HCT116 (cell line): Measurements from ENCODE around the gene TSPAN5. TPM values are rescaled to one million over a fixed set of nuclear protein-coding genes. Genes with fewer than 3 reads are reported as not detected.
A peak's percentile ranks its signal among the peaks of the same experiment; 100 is the strongest.

Source experiments
- ATAC-seq: fragments of 200-7000 bp; cut with Tn5 transposase; 2 replicates; pipeline ENCODE4 v1.9.1; 2020; ENCODE audit warnings: mild to moderate bottlenecking, moderate library complexity
- BruUV-seq: library from RNA; stranded (reverse); fragments of 400-500 nt; replicated peaks from 2 replicates; lab custom pipeline; 2021; lab: Mats Ljungman, UMichigan
- CTCF ChIA-PET: fragments of 300-600 bp; sonication (Branson Sonifier 250); formaldehyde crosslinking; loops from one replicate; lab custom pipeline; 2021; ENCODE audit warnings: antibody characterized with exemption; lab: Charles Lee
- POLR2A ChIA-PET: fragments of 300-600, 350-600 bp; sonication (Branson Sonifier 250); formaldehyde crosslinking; loops from one replicate; lab custom pipeline; 2021; ENCODE audit warnings: antibody characterized with exemption; lab: Charles Lee
- RAD21 ChIA-PET, 2 experiments: fragments of 300-600 bp; sonication (Branson Sonifier 250); formaldehyde crosslinking; loops; one replicate each; lab custom pipeline; 2023; ENCODE audit warnings: low total read pairs in 2 of 2; ENCODE audit not compliant: uncharacterized antibody in 2 of 2, unreplicated experiment in 2 of 2, low non-redundant PET in 1 of 2; lab: Charles Lee
- DNase-seq: peaks from one replicate; pipeline ENCODE4 v3.0.0-alpha.2; 2010; ENCODE audit warnings: low read depth, low spot score
- H2AFZ ChIP-seq: fragments of 200-600 bp; shearing (Covaris generic), sonication (generic); 2 replicates; pipeline ENCODE4 v1.6.1; 2017; ENCODE audit warnings: low read depth, mixed run types, mixed read lengths, antibody characterized with exemption, low read length; ENCODE audit not compliant: poor library complexity, severe bottlenecking
- H3K27ac ChIP-seq: 2 replicates; pipeline ENCODE4 v1.5.1; 2012; ENCODE audit warnings: low read depth, low read length
- H3K27me3 ChIP-seq: fragments of 200-600 bp; sonication (generic); 2 replicates; pipeline ENCODE4 v1.6.1; 2016; ENCODE audit warnings: mixed run types, low read length, mixed read lengths; ENCODE audit not compliant: insufficient read depth
- H3K36me3 ChIP-seq, 2 experiments: fragments of 200-500 bp in 1 of 2; fragments of 200-600 bp in 1 of 2; sonication (Bioruptor generic) in 1 of 2; sonication (generic) in 1 of 2; 2 replicates each; pipeline versions ENCODE4 v1.5.1 to v1.6.1; 2014 to 2016; ENCODE audit warnings: low read length in 2 of 2, inconsistent platforms in 1 of 2, mixed read lengths in 1 of 2, mixed run types in 1 of 2; ENCODE audit not compliant: insufficient read depth in 2 of 2, control insufficient read depth in 1 of 2
- H3K4me1 ChIP-seq, 2 experiments: fragments of 200-600 bp in 1 of 2; sonication (generic) in 1 of 2; 2 replicates each; pipeline versions ENCODE4 v1.5.1 to v1.6.1; 2012 to 2017; ENCODE audit warnings: low read length in 2 of 2, inconsistent platforms in 1 of 2, mild to moderate bottlenecking in 1 of 2, mixed read lengths in 1 of 2, mixed run types in 1 of 2, moderate library complexity in 1 of 2; ENCODE audit not compliant: insufficient read depth in 2 of 2, control insufficient read depth in 1 of 2
- H3K4me2 ChIP-seq: fragments of 200-600 bp; sonication (generic); 2 replicates; pipeline ENCODE4 v1.6.1; 2017; ENCODE audit warnings: mixed run types, low read length, mixed read lengths
- H3K4me3 ChIP-seq, 2 experiments: fragments of 200-600 bp in 1 of 2; sonication (generic) in 1 of 2; replicated peaks in 1 of 2; 2 replicates each; pipeline ENCODE4 v1.5.1; 2011 to 2016; ENCODE audit warnings: low read length in 2 of 2, control low read depth in 1 of 2, low read depth in 1 of 2, mild to moderate bottlenecking in 1 of 2, mixed read lengths in 1 of 2, mixed run types in 1 of 2
- H3K79me2 ChIP-seq: fragments of 200-600 bp; sonication (generic); 2 replicates; pipeline ENCODE4 v1.6.1; 2017; ENCODE audit warnings: mild to moderate bottlenecking, mixed run types, low read length, moderate library complexity, mixed read lengths; ENCODE audit not compliant: insufficient read depth
- H3K9ac ChIP-seq: fragments of 200-600 bp; sonication (generic); 2 replicates; pipeline ENCODE4 v1.6.1; 2016; ENCODE audit warnings: low read length, mixed read lengths
- H3K9me2 ChIP-seq: fragments of 200-600 bp; sonication (generic), shearing (Covaris generic); 2 replicates; pipeline ENCODE4 v1.6.1; 2017; ENCODE audit warnings: mixed run types, mild to moderate bottlenecking, moderate library complexity; ENCODE audit not compliant: insufficient read depth
- H3K9me3 ChIP-seq, 2 experiments: fragments of 200-500 bp in 1 of 2; fragments of 200-600 bp in 1 of 2; sonication (Bioruptor generic) in 1 of 2; sonication (generic) in 1 of 2; 2 replicates each; pipeline ENCODE4 v1.6.1; 2014 to 2017; ENCODE audit warnings: low read length in 2 of 2, mixed read lengths in 2 of 2, inconsistent platforms in 1 of 2, low read depth in 1 of 2, mild to moderate bottlenecking in 1 of 2, mixed run types in 1 of 2, moderate library complexity in 1 of 2; ENCODE audit not compliant: control insufficient read depth in 1 of 2, insufficient read depth in 1 of 2
- H4K20me1 ChIP-seq: fragments of 200-600 bp; sonication (generic), shearing (Covaris generic); 2 replicates; pipeline ENCODE4 v1.6.1; 2017; ENCODE audit warnings: mixed run types, mild to moderate bottlenecking, moderate library complexity; ENCODE audit not compliant: insufficient read depth
- ATF3 ChIP-seq: IDR thresholded peaks from 2 replicates; pipeline ENCODE4 v1.6.1; 2012
- CBX3 ChIP-seq: IDR thresholded peaks from 2 replicates; pipeline ENCODE4 v1.6.1; 2012; ENCODE audit warnings: low read depth
- CEBPB ChIP-seq: IDR thresholded peaks from 2 replicates; pipeline ENCODE4 v1.6.1; 2012; ENCODE audit warnings: low read depth
- EGR1 ChIP-seq: IDR thresholded peaks from 2 replicates; pipeline ENCODE4 v1.6.1; 2012; ENCODE audit warnings: low read depth
- ELF1 ChIP-seq: IDR thresholded peaks from 2 replicates; pipeline ENCODE4 v1.6.1; 2012; ENCODE audit warnings: low read depth, borderline replicate concordance
- EZH2 ChIP-seq: fragments of 200-600 bp; sonication (generic); IDR thresholded peaks from 2 replicates; pipeline ENCODE4 v1.6.1; 2017; ENCODE audit warnings: antibody characterized with exemption, mixed run types
- EZH2phosphoT487 ChIP-seq: fragments of 200-600 bp; IDR thresholded peaks from 2 replicates; pipeline ENCODE4 v1.6.1; 2018; ENCODE audit warnings: antibody characterized with exemption, borderline replicate concordance
- JUND ChIP-seq: IDR thresholded peaks from 2 replicates; pipeline ENCODE4 v1.6.1; 2012
- MAX ChIP-seq: IDR thresholded peaks from 2 replicates; pipeline ENCODE4 v1.6.1; 2012
- POLR2A ChIP-seq: IDR thresholded peaks from 2 replicates; pipeline ENCODE4 v1.7.0; 2011; ENCODE audit warnings: borderline replicate concordance; ENCODE audit not compliant: insufficient read depth, insufficient read length; ENCODE audit errors: extremely low read depth
- POLR2AphosphoS5 ChIP-seq: IDR thresholded peaks from 2 replicates; pipeline ENCODE4 v1.6.1; 2011; ENCODE audit warnings: mild to moderate bottlenecking, low read depth, low read length, moderate library complexity
- RAD21 ChIP-seq: IDR thresholded peaks from 2 replicates; pipeline ENCODE4 v1.6.1; 2012; ENCODE audit warnings: low read depth, mild to moderate bottlenecking
- REST ChIP-seq: IDR thresholded peaks from 2 replicates; pipeline ENCODE4 v1.6.1; 2012; ENCODE audit warnings: low read depth
- TCF7L2 ChIP-seq: IDR thresholded peaks from 2 replicates; pipeline ENCODE4 v1.7.0; 2011; ENCODE audit warnings: borderline replicate concordance, inconsistent platforms; ENCODE audit not compliant: insufficient read depth, insufficient read length; ENCODE audit errors: extremely low read depth
- ZBTB33 ChIP-seq: IDR thresholded peaks from 2 replicates; pipeline ENCODE4 v1.6.1; 2011; ENCODE audit warnings: mild to moderate bottlenecking, low read length, moderate library complexity; ENCODE audit not compliant: insufficient replicate concordance; ENCODE audit errors: extremely low read depth
- ZFX ChIP-seq: fragments of 450-650 bp; IDR thresholded peaks from 2 replicates; pipeline ENCODE4 v1.6.1; 2017
- ZNF274 ChIP-seq: fragments of 200-500 bp; sonication (Bioruptor generic); IDR thresholded peaks from 2 replicates; pipeline ENCODE4 v1.6.1; 2014; ENCODE audit warnings: mild to moderate bottlenecking, low read depth, low read length, inconsistent platforms
- intact Hi-C: fragments of 100-400 bp; cut with micrococcal nuclease; formaldehyde crosslinking; loops from 2 replicates; pipeline ENCODE4 v1.10.0; 2022
- total RNA-seq: library from RNA; stranded (reverse); gene quantifications from one replicate; pipeline ENCODE4 v1.2.1, GENCODE V29; 2021; ENCODE audit not compliant: unreplicated experiment

TSPAN5 gene
- total RNA-seq, 1 experiment from 2014 or later, result 56.8 TPM

- Histone ChIP-seq H3K4me1 (peaks cover 15 to 26% of the 10 kb centered on the region in 2 experiments), H3K27me3 (no peaks in the 10 kb centered on the region), H3K9me2 (0 out of 2 replicates have a peak, but pooled peaks cover 3% of the 10 kb centered on the region), H3K36me3 (no peaks in the 10 kb centered on the region), H3K9ac (no peak overlapping the region; the same call in 1 of the 2 replicates), H2AFZ (no peak overlapping the region), H3K4me3 (no peak overlapping the region), H4K20me1 (no peaks in the 10 kb centered on the region), H3K9me3 (no peaks in the 10 kb centered on the region), H3K79me2 (no peaks in the 10 kb centered on the region), H3K27ac (no peak overlapping the region), H3K4me2 (peak overlapping the region; percentile 63; the same call in 1 of the 2 replicates)
- ATAC-seq (no peak), DNase-seq (no peak)
- POLR2A ChIA-PET, result no interaction called here
- no TSS peak for BruUV-seq
- RAD21 ChIA-PET, result no interaction called here
- intact Hi-C loops, result no loop called here
- TF ChIP-seq CBX3 (no peak), POLR2AphosphoS5 (no peak), ZBTB33 (no peak), POLR2A (no peak), REST (no peak), ELF1 (no peak), RAD21 (no peak), EZH2phosphoT487 (no peak), ZNF274 (no peak), EGR1 (no peak), JUND (no peak), EZH2 (no peak), ZFX (no peak), ATF3 (no peak), CEBPB (no peak), TCF7L2 (no peak), MAX (no peak)
- CTCF ChIA-PET, result no interaction called here
These were observed 31.2 kb upstream of the TSPAN5 start for GRCh38 chr4:98689507-98690174.
